Iris pigment epithelial cell (primary cell): ENCODE data around the gene WDFY4.

Experiments
- DNase-seq: peaks from one replicate; pipeline ENCODE4 v3.0.0-alpha.2; 2011; ENCODE audit warnings: low read depth

WDFY4 gene

DNA sequence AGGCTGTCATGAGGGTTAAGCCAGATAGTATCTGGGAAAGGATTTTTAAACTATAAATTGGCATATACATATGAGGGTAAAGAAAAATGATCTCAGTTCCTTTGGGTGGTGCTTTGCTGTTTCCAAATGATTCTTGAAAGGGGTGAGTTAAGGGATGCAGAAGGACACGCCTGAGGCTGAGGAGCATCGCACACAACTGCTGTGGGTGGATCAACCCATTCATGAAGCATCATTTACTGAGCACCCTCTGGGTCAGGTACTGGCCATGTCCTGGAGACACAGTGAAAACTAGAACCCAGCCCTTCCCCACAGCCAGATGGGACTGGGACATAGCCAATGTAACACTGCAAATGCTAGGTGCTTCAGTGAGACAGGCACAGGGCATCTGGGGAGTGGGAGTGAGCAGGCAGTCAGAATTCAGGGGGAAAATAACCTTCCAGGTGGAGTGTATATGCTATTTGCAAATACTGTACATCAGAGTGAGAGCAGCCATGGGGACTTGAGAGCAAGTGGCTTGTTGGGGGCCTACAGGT, 112.1 kb downstream of the WDFY4 start:
- DNase-seq, result no peak

DNA sequence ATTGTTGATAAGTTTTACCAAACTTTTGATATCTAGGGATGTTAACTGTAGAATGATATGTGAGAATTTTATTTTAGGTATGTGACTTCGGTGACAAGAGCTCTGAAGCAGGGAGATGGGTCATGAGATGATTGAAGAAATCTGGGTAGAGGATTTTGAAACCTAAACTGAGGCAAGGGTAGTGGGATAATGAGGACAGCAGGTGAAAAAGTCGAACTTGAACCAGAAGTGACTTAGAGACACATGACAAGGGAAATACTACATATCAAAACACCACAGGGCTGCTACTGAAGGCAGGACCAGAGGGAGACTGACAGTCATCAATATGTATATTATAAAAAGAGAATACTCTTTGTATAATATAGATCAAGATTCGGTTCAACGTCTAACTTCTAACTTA, 113.2 kb downstream of the WDFY4 start:
- DNase-seq, result no peak

DNA sequence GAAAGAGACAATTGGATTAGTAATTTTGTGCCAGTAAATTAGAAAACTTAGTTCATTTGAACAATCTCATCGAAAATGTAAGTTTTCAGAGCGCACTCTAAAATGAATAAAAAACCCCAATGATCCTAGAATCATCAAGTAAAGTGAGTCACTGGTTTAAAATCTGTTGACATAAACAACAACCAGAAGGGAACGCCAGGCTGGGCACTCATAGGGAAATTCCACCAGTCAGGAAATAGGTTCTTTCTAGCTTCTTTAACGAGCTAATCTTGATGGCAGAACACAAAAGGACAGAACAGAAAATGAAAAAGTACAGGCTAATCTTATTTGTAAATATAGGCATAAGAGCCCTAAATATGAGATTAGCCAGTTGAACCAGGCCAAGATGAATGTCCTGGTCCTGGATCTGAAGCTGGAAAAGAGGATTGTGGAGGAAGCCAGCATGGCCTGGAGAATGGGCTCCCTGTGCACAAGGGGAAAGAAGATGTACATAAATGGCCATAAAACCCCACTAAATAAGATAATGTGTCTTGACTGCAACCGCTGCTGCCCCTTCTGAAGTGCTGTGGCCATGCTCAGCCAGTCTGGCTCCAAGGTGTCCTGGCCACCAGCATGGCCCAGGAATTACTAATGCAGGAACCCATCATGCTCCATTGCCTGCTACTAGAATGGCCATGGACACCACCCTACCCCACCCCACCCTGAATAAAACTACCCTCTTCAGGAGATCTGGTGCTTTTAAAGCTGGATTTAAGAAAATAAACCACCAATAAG, 114.0 kb downstream of the WDFY4 start:
- DNase-seq, result peak; percentile 15

DNA sequence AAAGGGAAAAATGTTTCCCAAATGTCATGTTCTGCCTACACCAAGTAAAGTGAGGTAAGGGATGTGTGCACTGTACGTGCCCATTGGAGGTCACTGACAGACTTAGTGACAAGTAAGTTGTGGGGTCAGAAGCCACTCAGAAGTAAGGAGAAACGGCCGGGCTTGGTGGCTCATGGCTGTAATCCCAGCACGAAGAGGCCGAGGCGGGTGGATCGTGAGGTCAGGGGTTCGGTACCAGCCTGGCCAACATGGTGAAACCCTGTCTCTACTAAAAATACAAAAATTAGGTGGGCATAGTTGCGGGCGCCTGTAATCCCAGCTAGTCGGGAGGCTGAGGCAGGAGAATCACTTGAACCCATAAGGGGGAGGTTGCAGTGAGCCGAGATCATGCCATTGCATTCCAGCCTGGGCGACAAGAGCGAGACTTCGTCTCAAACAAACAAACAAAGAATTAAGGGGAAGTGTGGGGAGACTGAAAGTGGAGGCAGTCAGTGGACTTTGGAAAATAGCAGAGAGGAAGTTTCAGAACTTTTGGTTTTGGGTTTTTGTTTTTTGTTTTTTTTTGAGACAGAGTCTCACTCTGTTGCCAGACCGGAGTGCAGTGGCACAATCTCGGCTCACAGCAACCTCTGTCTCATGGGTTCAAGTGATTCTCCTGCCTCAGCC, 114.8 kb downstream of the WDFY4 start:
- DNase-seq, result no peak

DNA sequence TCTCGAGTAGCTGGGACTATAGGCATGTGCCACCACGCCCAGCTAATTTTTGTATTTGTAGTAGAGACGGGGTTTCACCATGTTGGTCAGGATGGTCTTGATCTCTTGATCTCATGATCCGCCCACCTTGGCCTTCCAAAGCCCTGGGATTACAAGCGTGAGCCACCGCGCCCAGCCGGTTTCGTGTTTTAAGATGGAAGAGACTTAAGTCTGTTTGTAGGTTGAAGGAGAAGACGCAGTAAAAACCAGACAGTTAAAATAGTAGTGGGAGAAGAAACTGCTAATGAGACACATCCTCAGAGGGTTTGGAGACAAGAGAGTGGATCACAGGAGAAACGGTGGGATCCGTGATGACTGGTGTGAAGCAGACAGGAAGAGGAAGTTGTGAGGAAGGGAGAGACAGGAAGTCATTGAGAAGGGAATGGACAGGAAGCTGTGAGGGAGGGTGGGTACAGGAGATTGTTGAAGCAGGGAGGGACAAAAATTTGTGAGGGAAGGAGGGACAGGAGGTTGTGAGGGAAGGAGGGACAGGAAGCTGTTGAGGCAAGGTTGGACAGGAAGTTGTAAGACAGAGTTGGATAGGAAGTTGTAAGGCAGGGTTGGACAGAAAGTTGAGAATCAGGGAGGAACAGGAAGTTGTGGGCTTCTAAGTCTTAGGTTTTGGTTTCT, 115.5 kb downstream of the WDFY4 start:
- DNase-seq, result no peak

DNA sequence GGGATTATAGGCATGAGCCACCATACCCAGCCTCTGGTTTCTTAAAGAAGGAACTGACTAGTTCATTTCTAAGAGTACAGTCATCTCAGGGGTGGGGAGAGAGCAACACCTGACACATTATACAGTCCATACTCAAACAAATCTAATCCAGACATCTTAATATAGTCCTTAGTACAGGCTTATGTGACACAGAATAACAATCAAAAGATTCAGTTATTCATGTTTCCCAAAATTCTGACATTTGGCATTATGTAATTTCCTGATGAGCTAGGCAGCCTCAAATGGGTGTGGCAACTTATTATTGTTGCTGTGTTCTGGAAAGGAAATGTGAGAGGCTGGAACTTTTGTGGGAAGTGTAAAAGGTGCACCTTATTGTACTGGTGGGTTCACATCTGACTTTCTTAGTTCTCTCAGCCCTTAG, 116.3 kb downstream of the WDFY4 start:
- DNase-seq, result no peak

DNA sequence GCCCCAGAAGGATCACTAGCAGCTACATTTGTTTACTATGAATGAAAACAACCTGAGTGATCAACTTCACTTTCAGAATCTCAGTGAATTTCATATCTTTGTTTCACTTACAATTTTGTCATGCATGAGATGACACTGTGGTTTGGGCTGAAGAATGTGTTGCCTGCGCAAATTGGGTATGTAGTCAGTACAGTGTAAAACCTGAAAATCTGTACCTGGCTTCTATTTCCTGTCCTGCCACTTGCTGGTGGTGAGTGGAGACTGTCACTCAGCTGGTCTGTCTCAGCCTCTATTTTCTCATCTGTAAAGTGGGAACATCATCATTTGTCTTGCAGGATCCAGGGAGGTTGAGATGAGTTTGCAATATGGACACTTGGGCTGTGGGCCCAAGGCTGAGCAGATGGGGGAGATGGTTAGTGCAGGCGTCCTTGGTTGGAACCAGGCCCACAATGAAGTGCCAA, 118.0 kb downstream of the WDFY4 start:
- DNase-seq, result no peak

DNA sequence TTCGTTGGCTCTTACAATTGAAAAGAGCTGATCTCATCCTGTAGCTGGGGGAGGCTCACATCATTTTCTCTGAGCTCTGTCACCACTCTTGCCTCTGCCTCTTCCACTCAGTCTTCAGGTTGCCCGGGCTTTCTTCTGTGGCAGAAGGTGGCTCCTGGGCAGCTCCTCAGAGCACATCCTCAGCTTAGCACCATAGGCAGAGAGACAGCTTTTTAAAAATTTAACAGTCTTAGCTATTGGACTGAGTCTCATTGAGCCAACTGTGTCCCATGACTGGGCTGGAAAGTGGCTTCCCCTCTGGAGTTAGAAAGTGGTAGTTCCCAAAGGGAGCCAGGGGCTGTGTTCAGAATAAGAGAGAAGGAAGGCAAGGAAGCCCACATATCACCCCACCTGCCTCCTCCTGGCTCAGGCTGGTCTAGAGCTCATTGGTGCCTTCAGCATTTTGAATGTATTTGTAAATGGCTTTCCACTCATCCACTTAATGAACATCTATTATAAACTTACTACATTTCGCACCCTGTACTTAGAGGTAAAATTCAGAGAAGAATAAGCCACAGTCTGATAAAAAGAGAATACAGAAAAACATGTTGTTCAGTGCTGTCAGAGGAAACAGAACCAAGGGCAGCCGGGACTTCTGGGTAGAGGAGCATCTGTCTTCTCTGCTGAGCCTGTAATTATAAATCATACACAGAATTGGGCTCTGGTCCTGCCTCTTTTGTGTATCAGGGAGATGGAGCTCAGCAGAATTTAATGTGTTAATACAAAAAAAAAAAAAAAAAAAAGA, 119.3 kb downstream of the WDFY4 start:
- no peak for DNase-seq

DNA sequence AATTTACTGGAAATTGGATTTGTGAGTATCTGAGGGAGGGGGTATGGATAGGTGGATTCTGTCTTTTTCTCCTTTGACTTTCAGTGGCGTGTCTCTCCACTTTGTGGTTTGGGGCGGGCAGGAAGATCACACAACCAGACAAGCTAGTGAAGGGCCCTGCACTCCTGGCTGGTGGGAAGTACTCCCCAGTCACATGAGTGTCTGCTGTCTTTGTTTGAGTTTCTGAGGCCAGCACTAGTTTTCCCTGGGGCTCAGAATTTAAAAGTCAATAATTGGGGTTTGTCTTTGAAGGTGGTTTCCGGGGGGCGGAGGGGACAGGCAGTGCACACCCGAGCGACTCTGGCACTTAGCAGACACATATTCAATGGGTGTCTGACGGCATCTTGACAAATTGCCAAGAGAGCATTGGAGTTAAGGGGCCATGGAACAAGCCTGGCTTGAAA, 120.1 kb downstream of the WDFY4 start:
- no peak for DNase-seq

DNA sequence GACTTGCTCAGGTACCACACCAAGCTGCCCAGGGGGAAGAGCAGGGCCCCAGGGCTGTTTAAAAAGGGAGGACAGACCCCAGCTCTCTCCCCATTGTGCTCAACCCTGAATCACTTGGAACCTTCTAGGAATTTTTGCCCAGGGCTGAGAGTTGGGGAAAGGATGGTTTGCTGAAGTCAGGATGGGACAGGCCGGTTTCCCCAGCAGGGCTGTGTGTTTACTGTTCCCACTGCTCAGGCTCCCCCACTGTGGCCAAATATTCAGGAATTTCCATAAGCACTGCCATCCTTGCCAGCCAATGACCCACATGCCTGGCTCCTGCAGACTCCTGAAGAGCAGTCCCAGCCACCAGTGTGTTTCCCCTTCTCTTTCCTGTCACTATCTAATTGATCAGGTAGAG, 120.7 kb downstream of the WDFY4 start:
- no peak for DNase-seq

DNA sequence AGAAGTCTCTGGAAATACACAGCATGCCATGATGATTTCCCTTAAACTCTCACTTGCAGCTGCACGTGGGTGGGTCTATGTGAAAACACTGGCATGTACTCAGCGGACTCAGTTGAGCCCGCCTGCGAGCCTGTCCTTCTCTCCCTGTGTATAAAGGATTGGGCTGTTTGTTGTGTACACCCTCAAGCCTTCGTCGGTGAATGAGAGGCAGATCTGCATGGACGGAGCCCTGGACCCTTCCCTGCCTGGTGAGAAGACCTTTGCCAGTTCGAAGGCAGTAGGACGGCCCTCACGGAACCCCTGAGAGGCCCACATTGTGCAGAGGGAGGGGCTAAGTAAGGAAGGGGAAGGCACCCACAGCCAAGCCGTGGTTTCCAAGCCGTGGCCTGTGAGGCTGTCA, 121.2 kb downstream of the WDFY4 start:
- no peak for DNase-seq

DNA sequence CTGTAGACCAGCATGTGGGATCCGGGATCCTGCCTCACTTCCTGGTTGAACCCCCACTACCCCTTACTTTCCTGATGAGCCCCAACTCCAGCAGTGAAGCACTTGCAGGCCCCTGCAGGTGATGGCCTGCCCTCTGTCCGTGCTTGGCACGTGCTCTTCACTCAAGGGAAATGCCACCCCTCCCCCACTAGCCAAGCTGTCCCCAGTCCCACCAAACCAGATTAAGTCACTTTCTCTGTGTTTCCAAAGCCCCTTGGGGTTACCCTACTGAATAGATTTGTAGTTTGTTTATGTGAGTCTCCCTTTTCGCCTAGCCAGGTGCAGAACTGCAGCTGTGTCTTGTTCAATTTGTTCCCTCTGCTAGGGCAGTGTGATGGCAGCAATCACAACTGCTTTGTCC, 121.7 kb downstream of the WDFY4 start:
- DNase-seq, result no peak

DNA sequence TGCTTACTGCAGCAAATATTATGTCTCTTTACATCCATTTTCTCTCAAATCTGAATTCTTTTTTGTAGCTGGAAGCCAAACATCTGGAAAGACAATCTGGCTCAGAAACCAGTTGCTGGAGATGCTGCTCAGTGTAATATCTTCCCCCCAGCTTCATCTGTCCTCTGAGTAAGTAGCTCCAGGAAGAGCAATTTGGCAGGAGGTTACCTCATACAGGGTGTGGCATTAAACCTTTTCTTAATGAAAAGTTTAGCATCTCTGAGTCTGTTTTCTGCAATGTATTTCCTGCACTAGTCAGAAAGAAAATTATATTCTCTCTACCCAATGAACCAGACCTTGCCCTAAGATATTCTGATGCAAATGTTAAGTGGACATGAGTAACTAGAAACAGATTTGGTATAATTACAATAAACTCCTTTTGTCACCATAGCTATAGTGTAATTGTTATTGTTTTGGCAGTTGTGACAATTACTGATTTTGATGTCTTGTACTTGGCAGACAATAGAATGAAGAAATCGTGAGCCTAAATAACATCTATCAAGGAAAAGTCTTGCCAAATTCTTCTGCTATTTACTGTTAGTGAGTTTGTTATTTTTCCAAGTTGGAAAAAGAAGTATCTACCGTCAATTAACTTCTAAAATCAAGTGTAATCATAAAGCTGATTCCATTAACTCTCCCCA, 123.3 kb downstream of the WDFY4 start:
- DNase-seq, result no peak

DNA sequence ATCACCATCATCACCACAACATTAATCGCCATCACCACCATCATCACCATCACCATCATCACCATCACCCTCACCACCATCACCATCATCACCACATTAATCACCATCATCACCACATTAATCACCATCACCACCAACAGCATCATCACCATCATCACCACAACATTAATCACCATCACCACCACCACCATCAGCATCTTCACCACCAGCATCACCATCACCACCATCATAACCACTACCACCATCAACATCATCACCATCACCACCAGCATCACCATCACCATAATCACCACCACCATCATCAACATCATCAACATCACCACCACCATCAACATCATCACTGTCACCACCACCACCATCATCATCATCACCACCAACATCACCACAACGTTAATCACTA, 124.6 kb downstream of the WDFY4 start:
- no peak for DNase-seq

DNA sequence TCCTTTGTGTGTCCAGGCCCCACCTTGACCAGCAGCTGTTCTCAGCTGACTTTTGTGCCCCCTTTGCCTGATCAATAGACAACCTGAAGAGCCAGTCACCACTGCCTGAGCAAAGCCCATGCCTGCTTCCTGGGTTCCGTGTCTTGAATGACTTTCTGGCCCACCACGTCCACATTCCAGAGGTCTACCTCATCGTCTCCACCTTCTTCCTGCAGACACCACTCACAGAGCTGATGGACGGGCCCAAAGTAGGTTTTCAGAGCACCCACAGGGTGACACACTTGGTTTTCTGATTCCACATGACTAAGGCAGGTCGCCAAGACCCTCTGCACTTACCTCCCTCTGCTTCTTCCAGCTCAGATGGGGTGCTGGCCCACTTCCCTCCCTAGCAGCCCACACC, 126.8 kb downstream of the WDFY4 start:
- no peak for DNase-seq

DNA sequence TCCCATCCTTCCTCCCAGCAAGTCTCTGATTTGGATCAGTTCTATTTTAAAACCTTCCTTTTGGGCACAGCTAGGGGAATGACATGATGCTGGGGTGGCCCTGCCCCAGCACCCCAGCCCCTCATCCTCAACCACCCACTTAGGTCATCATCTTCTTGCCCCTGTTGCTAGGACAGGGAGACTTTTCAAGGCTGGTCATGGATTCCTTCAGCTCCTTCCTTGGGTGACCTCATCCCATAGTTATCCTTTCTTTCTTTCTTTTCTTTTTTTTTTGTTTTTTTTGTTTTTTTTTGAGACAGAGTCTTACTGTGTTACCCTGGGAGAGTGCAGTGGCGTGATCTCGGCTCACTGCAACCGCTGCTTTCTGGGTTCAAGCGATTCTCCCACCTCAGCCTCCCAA, 127.2 kb downstream of the WDFY4 start:
- no peak for DNase-seq

DNA sequence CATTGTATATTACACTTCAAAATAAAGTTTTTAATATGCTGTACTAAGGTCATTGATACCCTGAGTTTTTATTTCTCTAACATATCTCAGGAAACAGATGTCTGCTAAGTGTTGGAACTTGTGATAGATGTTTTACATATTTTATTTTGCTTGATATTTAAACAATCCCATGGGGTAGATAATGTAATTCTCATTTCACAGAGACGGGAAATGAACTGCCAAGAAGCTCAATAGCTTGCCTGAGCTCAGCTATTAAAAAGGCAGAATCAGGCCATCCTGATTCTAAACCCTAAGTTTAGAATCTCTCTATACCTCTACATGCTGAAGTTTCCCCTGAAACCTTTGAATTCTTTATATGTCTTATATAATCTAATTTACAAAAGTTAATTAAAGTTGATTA, 128.6 kb downstream of the WDFY4 start:
- no peak for DNase-seq

DNA sequence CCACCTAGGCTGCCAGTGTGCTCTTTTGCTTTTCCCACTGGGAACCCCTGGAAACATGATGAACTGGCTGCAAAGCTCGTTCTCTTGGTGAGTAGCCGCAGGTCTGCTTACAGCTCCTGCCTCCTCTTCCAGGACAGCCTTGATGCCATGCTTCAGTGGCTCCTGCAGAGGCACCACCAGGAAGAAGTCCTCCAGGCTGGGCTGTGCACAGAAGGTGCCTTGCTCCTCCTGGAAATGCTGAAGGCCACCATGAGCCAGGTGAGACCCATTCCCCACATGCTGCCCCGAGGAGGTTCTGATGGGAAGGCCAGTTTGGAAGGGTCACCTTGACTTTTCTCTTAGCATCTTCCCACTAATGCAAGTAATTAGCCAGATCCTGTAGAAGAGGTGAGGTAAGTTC, 129.2 kb downstream of the WDFY4 start:
- no peak for DNase-seq

DNA sequence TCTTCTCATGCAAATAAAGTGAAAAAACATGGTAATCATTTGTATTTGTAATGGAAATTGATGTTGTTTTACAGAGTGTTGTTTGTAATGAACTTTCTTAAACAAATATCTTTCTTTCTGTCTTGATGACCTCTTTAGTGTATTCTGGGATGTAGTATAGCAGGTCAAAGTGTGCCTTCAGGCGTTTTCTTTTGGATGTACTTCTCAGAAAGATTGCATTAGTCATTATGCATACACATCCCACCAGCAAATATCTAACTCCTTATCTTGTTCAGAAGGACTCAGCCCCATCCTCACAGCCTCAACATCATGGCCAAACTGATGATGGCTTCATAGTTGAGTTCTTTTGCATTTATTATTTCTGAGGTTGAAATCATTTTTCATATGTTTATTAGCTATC, 130.3 kb downstream of the WDFY4 start:
- DNase-seq, result no peak

DNA sequence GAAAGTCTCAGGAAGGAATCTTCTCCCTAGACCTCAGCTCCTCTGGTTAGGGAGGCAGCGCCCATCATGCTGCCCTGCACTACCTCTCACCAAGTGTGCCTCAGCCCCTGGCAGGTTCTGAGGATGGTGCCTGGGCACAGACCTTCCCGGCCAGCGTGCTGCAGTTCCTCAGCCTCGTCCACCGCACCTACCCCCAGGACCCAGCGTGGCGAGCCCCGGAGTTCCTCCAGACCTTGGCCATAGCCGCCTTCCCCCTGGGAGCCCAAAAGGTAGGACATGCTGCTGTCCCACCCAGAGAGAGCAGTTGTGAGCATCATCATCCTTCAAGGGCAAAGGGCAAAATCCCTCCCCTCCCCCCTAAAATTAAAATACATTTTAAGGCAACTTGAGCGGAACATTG, 132.5 kb downstream of the WDFY4 start:
- DNase-seq, result no peak

DNA sequence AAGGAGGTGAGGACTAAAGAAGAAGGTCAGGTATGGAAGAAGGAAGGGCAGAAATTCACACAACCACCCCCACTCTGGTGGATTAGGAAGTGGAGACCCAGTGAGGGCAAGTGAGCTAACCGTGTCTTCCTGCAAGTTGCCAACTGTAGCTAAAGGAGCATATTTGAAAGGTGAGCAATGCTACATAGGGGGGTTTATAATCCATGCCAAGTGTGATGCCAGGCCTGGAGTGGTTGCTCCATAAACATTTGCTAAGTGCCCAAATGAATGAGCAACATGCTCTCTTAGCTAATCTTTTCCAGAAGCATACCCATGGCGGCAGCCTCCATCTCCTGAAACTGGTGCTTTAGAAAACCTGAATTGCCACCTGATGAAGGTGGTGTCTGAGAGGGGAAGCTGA, 133.4 kb downstream of the WDFY4 start:
- DNase-seq, result no peak
